ENCODE results near the gene GLYATL2.

GLYATL2 gene

DNA sequence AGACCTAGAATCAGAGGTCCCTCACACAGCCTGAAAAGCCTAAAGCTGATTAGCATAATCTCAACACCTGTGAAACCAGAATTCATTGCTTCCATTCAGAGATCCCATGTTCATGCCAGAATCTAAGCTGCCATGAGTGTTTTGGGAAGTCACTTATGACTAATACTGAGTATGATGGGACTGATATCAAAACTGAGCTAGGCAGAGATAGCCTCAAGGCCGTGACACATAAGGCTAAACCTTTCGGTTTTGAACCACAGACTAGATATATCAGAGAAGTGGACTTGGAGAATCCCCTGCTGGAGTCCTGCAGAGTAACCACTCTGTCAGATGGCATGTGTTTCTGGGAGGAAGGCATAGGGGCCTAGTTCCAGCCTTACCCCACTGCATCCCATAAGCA, 23.1 kb upstream of the GLYATL2 start:
- no peak overlapping the region for H3K4me3 ChIP-seq (replicated peaks in 1 of 2; ENCODE audit: low read depth in 2 of 2, low read length in 2 of 2)
- DNase-seq (ENCODE audit: low read depth in 2 of 2), result no peak
- TF ChIP-seq, protein P1, sequence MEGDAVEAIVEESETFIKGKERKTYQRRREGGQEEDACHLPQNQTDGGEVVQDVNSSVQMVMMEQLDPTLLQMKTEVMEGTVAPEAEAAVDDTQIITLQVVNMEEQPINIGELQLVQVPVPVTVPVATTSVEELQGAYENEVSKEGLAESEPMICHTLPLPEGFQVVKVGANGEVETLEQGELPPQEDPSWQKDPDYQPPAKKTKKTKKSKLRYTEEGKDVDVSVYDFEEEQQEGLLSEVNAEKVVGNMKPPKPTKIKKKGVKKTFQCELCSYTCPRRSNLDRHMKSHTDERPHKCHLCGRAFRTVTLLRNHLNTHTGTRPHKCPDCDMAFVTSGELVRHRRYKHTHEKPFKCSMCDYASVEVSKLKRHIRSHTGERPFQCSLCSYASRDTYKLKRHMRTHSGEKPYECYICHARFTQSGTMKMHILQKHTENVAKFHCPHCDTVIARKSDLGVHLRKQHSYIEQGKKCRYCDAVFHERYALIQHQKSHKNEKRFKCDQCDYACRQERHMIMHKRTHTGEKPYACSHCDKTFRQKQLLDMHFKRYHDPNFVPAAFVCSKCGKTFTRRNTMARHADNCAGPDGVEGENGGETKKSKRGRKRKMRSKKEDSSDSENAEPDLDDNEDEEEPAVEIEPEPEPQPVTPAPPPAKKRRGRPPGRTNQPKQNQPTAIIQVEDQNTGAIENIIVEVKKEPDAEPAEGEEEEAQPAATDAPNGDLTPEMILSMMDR (IDR thresholded peaks at IDR 0.05; ENCODE audit: low read depth, low read length), result no peak

- no peak overlapping the region for H3K4me3 ChIP-seq (replicated peaks in 1 of 2; ENCODE audit: low read depth in 2 of 2, low read length in 2 of 2)
- TF ChIP-seq, protein P1 (IDR thresholded peaks at IDR 0.05; ENCODE audit: low read depth, low read length), result no peak
- DNase-seq (ENCODE audit: low read depth in 2 of 2), result no peak
Observed at GRCh38 chr11:58866788-58867187, 22.3 kb upstream of the GLYATL2 start.

DNA sequence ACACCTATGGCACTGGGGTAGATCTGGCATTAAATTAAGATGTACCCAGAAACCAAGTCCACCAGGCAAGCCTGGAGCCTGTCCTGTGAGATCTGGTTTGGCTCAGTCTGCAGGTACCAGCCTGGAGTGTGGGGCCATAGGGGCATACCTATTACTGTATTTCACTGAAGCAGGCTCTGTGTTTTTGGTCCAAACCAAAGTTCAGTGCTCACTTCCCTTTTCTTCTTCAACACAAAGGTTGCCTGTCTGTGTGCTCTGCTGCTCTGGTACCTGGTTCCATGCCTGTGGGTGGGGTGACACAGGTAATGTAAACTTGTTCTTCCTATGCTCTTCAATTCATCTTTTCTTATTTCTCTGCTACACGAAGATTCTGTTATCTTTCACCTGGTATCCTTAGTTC, 19.8 kb upstream of the GLYATL2 start:
- no peak overlapping the region for H3K4me3 ChIP-seq (replicated peaks in 1 of 2; ENCODE audit: low read depth in 2 of 2, low read length in 2 of 2)
- TF ChIP-seq, protein P1 (IDR thresholded peaks at IDR 0.05; ENCODE audit: low read depth, low read length), result no peak
- no peak for DNase-seq (ENCODE audit: low read depth in 2 of 2)

DNA sequence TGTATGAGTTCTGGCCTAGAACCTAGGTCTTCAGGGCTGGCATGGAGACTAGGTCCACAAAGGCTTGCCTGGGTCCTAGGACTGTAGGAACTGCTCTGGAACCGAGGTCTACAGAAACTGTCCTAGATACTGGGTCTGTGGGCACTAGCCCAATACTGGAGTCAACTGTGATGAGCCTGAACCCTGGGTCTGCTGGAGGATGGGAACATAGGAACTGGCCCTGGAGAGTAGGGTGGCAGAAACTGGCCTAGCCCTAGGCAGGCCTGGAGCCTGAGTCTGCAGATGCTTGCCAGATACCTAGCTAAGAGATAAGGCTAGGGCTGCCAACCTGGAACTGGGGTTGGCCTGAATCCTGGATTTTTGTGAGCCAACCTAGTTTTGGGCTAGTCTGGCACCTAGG, 19.2 kb upstream of the GLYATL2 start:
- DNase-seq (ENCODE audit: low read depth in 2 of 2), result no peak
- TF ChIP-seq, protein P1 (IDR thresholded peaks at IDR 0.05; ENCODE audit: low read depth, low read length), result no peak

DNA sequence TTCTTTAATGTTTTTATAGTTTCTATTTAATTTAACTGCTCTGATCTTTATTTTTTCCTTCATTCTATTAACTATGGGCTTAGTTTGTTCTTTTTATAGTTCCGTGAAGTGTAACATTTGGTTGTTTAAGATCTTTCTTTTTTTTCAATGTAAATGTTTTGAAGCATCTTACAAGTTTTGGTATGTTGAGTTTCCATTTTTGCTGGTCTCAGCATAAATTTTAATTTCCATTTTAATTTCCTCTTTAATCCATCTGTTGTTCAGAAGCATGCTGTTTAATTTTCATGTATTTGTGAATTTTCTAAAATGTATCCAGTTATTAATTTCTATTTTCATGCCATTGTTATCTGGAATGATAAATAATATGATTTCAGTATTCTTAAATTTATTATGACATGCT, 17.0 kb upstream of the GLYATL2 start:
- TF ChIP-seq, protein P1 (IDR thresholded peaks at IDR 0.05; ENCODE audit: low read depth, low read length), result no peak
- no peak overlapping the region for H3K4me3 ChIP-seq (replicated peaks in 1 of 2; ENCODE audit: low read depth in 2 of 2, low read length in 2 of 2)
- DNase-seq (ENCODE audit: low read depth in 2 of 2), result no peak

More for the DNA sequence above, 19.2 kb upstream of the GLYATL2 start:
- no peak overlapping the region for H3K4me3 ChIP-seq (replicated peaks in 1 of 2; ENCODE audit: low read depth in 2 of 2, low read length in 2 of 2)

DNA sequence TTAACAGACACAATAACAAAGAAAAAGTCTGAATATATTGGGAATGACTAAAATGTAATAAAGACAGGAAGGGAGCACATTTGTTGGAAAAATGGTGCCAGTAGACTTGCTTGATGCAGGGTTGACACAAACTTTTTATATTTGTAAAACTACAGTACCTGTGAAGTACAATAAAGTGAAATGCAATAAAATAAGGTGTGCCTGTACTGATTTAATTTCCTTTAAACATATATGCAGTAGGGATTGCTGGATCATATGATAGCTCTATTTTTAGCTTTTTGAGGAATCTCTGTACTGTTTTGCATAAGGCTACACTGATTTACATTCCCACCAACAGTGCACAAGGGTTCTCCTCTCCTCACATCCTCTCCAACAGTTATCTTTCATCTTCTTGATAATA, 12.3 kb upstream of the GLYATL2 start:
- no peak for DNase-seq (ENCODE audit: low read depth in 2 of 2)
- H3K4me3 ChIP-seq (replicated peaks in 1 of 2; ENCODE audit: low read depth in 2 of 2, low read length in 2 of 2), result no peak overlapping the region
- TF ChIP-seq, protein P1 (IDR thresholded peaks at IDR 0.05; ENCODE audit: low read depth, low read length), result no peak

DNA sequence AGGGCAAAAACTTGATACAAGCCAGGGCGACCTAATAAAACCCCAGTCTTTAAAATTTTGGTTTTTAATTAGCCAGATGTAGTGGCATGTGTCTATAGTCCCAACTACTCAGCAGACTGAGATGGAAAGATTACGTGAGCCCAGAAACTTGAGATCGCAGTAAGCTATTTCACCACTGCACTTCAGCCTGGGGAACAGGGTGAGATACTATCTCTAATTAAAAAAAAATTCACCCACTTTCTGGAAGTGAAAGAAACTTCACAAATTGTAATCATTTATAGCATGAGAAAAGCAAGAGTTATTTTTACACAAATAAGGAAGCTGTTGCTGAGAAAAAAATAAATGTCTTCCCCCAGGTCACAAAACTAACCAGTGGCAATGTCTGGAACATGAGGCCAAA, 882 bp upstream of the GLYATL2 start:
- DNase-seq (ENCODE audit: low read depth in 2 of 2), result no peak
- TF ChIP-seq, protein P1 (IDR thresholded peaks at IDR 0.05; ENCODE audit: low read depth, low read length), result no peak
- H3K4me3 ChIP-seq (replicated peaks in 1 of 2; ENCODE audit: low read depth in 2 of 2, low read length in 2 of 2), result no peak overlapping the region
